Calu3 (cell line): ENCODE results near the gene HDGFL2. TPM values are rescaled to one million over a fixed set of nuclear protein-coding genes. Genes with fewer than 3 reads are reported as not detected.

Experiments
- BruUV-seq: library from RNA; stranded (reverse); fragments of 400-500 nt; replicated peaks from 2 replicates; lab custom pipeline; 2021; lab: Mats Ljungman, UMichigan
- CTCF ChIA-PET: fragments of 300-600 bp; sonication (Branson Sonifier 250); formaldehyde crosslinking; loops from one replicate; lab custom pipeline; 2022; ENCODE audit warnings: antibody characterized with exemption; lab: Charles Lee
- DNase-seq: peaks from one replicate; pipeline ENCODE4 v3.0.0; 2022
- H3K27ac Mint-ChIP-seq: one replicate; pipeline ENCODE4 v1.8.0; 2022; ENCODE audit warnings: mixed read lengths; ENCODE audit not compliant: unreplicated experiment
- H3K27me3 Mint-ChIP-seq: one replicate; pipeline ENCODE4 v1.8.0; 2022; ENCODE audit warnings: mixed read lengths; ENCODE audit not compliant: unreplicated experiment
- H3K36me3 Mint-ChIP-seq: one replicate; pipeline ENCODE4 v1.8.0; 2022; ENCODE audit warnings: mild to moderate bottlenecking, moderate library complexity, mixed read lengths; ENCODE audit not compliant: insufficient read depth, unreplicated experiment
- H3K4me1 Mint-ChIP-seq: one replicate; pipeline ENCODE4 v1.8.0; 2022; ENCODE audit warnings: mild to moderate bottlenecking, low read depth, mixed read lengths; ENCODE audit not compliant: unreplicated experiment
- H3K4me3 Mint-ChIP-seq: one replicate; pipeline ENCODE4 v1.8.0; 2022; ENCODE audit warnings: mild to moderate bottlenecking, low read depth, moderate library complexity, mixed read lengths; ENCODE audit not compliant: unreplicated experiment
- H3K9me3 Mint-ChIP-seq: one replicate; pipeline ENCODE4 v1.8.0; 2022; ENCODE audit warnings: low read depth, mixed read lengths; ENCODE audit not compliant: unreplicated experiment
- intact Hi-C: fragments of 100-400 bp; cut with micrococcal nuclease; formaldehyde crosslinking; loops from one replicate; pipeline ENCODE4 v1.10.0; 2022; ENCODE audit not compliant: unreplicated experiment
- total RNA-seq: library from RNA; stranded (reverse); gene quantifications from 2 replicates; pipeline ENCODE4 v1.2.3, GENCODE V29; 2022
- TF ChIP-seq, protein P1 (sequence below): fragments of 200-600 bp; IDR thresholded peaks from one replicate; pipeline ENCODE4 v1.8.0; 2022; ENCODE audit warnings: antibody characterized with exemption; ENCODE audit not compliant: unreplicated experiment

Gene HDGFL2
- total RNA-seq, 1 experiment from 2014 or later, result 40.6 TPM

DNA sequence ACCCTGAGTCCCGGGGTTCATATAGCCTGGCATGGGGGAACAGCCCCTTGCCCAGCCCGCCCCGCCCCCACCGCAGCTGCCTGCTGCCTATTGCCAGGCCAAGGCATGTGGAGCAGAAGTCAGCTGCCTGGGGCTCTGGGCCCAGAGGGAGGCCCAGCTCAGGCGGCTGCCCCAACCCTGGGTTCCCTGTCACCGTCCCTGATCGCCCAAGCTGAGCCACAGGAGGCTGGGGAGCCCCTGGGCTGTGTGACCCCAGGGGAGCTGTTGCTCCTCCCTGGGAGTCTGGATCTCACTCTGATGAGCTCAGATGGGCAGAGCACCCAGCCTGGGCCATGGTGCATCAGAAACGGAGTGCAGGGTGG is 44.8 kb downstream of the HDGFL2 start:
- CTCF ChIA-PET, result interaction anchor here (0.6 to 0.7 kb wide), 2 partner anchors 234 to 941 kb away, joined by 3 to 4 read pairs; no protein-coding TSS in a partner anchor
- TF ChIP-seq, protein P1, sequence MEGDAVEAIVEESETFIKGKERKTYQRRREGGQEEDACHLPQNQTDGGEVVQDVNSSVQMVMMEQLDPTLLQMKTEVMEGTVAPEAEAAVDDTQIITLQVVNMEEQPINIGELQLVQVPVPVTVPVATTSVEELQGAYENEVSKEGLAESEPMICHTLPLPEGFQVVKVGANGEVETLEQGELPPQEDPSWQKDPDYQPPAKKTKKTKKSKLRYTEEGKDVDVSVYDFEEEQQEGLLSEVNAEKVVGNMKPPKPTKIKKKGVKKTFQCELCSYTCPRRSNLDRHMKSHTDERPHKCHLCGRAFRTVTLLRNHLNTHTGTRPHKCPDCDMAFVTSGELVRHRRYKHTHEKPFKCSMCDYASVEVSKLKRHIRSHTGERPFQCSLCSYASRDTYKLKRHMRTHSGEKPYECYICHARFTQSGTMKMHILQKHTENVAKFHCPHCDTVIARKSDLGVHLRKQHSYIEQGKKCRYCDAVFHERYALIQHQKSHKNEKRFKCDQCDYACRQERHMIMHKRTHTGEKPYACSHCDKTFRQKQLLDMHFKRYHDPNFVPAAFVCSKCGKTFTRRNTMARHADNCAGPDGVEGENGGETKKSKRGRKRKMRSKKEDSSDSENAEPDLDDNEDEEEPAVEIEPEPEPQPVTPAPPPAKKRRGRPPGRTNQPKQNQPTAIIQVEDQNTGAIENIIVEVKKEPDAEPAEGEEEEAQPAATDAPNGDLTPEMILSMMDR, result no peak
- H3K27ac Mint-ChIP-seq, result no peak overlapping the region
- DNase-seq, result no peak
- H3K27me3 Mint-ChIP-seq, result no peaks in the 10 kb centered on the region
- peaks cover 18% of the 10 kb centered on the region for H3K4me1 Mint-ChIP-seq
- no peak overlapping the region for H3K4me3 Mint-ChIP-seq
- no TSS peak for BruUV-seq
- intact Hi-C loops, result no loop called here
- no peaks in the 10 kb centered on the region for H3K36me3 Mint-ChIP-seq
- no peaks in the 10 kb centered on the region for H3K9me3 Mint-ChIP-seq

GRCh38 chr19:4517451-4518057 is 45.5 kb downstream of the HDGFL2 start:
- H3K36me3 Mint-ChIP-seq, result no peaks in the 10 kb centered on the region
- TF ChIP-seq, protein P1, result no peak
- DNase-seq, result no peak
- BruUV-seq, result no TSS peak
- CTCF ChIA-PET, result interaction anchor here (0.7 kb wide), 1 partner anchor 235 kb away, joined by 3 read pairs; no protein-coding TSS in a partner anchor
- H3K9me3 Mint-ChIP-seq, result no peaks in the 10 kb centered on the region
- H3K4me1 Mint-ChIP-seq, result peaks cover 18% of the 10 kb centered on the region
- intact Hi-C loops, result no loop called here
- no peak overlapping the region for H3K27ac Mint-ChIP-seq
- no peaks in the 10 kb centered on the region for H3K27me3 Mint-ChIP-seq
- H3K4me3 Mint-ChIP-seq, result no peak overlapping the region

- Mint-ChIP-seq H3K36me3 (no peaks in the 10 kb centered on the region), H3K4me3 (no peak within 1 kb of the TSS), H3K27ac (no peak within 1 kb of the TSS), H3K4me1 (peaks cover 18% of the 10 kb centered on the region), H3K9me3 (no peaks in the 10 kb centered on the region), H3K27me3 (no peaks in the 10 kb centered on the region)
- BruUV-seq, result no TSS peak
- TF ChIP-seq, protein P1, result no peak
- intact Hi-C loops, result no loop called here
- DNase-seq, result no peak
- CTCF ChIA-PET, result no interaction called here
These were observed 46.5 kb downstream of the HDGFL2 start, which contains the start of gene PLIN4 for GRCh38 chr19:4518345-4519171. PLIN4 (minus strand) TSS chr19:4518486; CDS start chr19:4518272, 214 bp downstream.

- TF ChIP-seq, protein P1, result no peak
- Mint-ChIP-seq H3K27ac (no peak overlapping the region), H3K9me3 (no peaks in the 10 kb centered on the region), H3K36me3 (no peaks in the 10 kb centered on the region), H3K27me3 (no peaks in the 10 kb centered on the region), H3K4me3 (no peak overlapping the region), H3K4me1 (peaks cover 18% of the 10 kb centered on the region)
- intact Hi-C loops, result no loop called here
- BruUV-seq, result no TSS peak
- CTCF ChIA-PET, result no interaction called here
- no peak for DNase-seq
These were observed 47.0 kb downstream of the HDGFL2 start for GRCh38 chr19:4519172-4519496.
